H1 (cell line): ENCODE data around the gene DNAJB6. TPM values are rescaled to one million over a fixed set of nuclear protein-coding genes. Genes with fewer than 3 reads are reported as not detected.

Experiments
- CTCF ChIA-PET: fragments of 300-600 bp; sonication (Branson Sonifier 250); formaldehyde crosslinking; loops from one replicate; lab custom pipeline; 2021; ENCODE audit not compliant: partially characterized antibody; lab: Charles Lee
- POLR2A ChIA-PET: fragments of 300-600 bp; sonication (Branson Sonifier 250); formaldehyde crosslinking; loops from one replicate; lab custom pipeline; 2021; ENCODE audit warnings: inconsistent platforms; ENCODE audit not compliant: partially characterized antibody; lab: Charles Lee
- DNase-seq, 2 experiments: peaks; one replicate each; pipeline versions ENCODE4 v3.0.0 to v3.0.0-alpha.2; 2010 to 2022; ENCODE audit warnings: low spot score in 2 of 2, low read depth in 1 of 2, mixed read lengths in 1 of 2
- FAIRE-seq: peaks from 2 replicates; lab custom pipeline; 2011; peaks lifted over from hg19 to GRCh38; lab: Jason Lieb, UNC
- H2AFZ ChIP-seq: 2 replicates; pipeline ENCODE4 v1.8.1; 2012; ENCODE audit warnings: low read length, inconsistent platforms
- H2AK5ac ChIP-seq: 2 replicates; pipeline ENCODE4 v1.6.1; 2013; ENCODE audit warnings: low read depth, low read length
- H2BK120ac ChIP-seq: replicated peaks from 2 replicates; pipeline ENCODE3; 2013; ENCODE audit warnings: low read depth, low read length, inconsistent platforms
- H2BK12ac ChIP-seq: 2 replicates; pipeline ENCODE4 v1.6.1; 2013; ENCODE audit warnings: low read depth, low read length
- H2BK15ac ChIP-seq: 2 replicates; pipeline ENCODE4 v1.6.1; 2013; ENCODE audit warnings: low read length
- H2BK20ac ChIP-seq: 2 replicates; pipeline ENCODE4 v1.6.1; 2013; ENCODE audit warnings: low read length
- H2BK5ac ChIP-seq: 2 replicates; pipeline ENCODE4 v1.6.1; 2013; ENCODE audit warnings: low read depth, low read length
- H3K14ac ChIP-seq: 2 replicates; pipeline ENCODE4 v1.6.1; 2013; ENCODE audit warnings: inconsistent platforms; ENCODE audit not compliant: insufficient read length
- H3K18ac ChIP-seq: 2 replicates; pipeline ENCODE4 v1.6.1; 2013; ENCODE audit warnings: low read length; ENCODE audit errors: extremely low read depth
- H3K23ac ChIP-seq: 2 replicates; pipeline ENCODE4 v1.6.1; 2013; ENCODE audit warnings: inconsistent platforms; ENCODE audit not compliant: insufficient read length
- H3K23me2 ChIP-seq: 2 replicates; pipeline ENCODE4 v1.6.1; 2013; ENCODE audit warnings: low read depth, low read length
- H3K27ac ChIP-seq: 2 replicates; pipeline ENCODE4 v1.6.1; 2011; ENCODE audit warnings: low read depth, low read length, inconsistent platforms
- H3K27me3 ChIP-seq, 4 experiments: replicated peaks in 1 of 4; 1 replicate in 1 of 4; 2 replicates in 3 of 4; pipeline versions ENCODE4 v1.6.1 to v1.8.1; 2011 to 2013; ENCODE audit warnings: low read length in 3 of 4, mild to moderate bottlenecking in 3 of 4, inconsistent platforms in 2 of 4, mixed read lengths in 2 of 4, moderate library complexity in 1 of 4; ENCODE audit not compliant: control insufficient read depth in 3 of 4, insufficient read depth in 3 of 4; ENCODE audit errors: extremely low read depth in 1 of 4
- H3K36me3 ChIP-seq, 4 experiments: 2 replicates each; pipeline versions ENCODE4 v1.6.1 to v1.8.1; 2011 to 2013; ENCODE audit warnings: mild to moderate bottlenecking in 4 of 4, low read length in 3 of 4, moderate library complexity in 2 of 4, control low read depth in 1 of 4, inconsistent platforms in 1 of 4; ENCODE audit not compliant: insufficient read depth in 4 of 4, control insufficient read depth in 2 of 4
- H3K4ac ChIP-seq: replicated peaks from 2 replicates; pipeline ENCODE3; 2013; ENCODE audit warnings: low read length, low read depth, mixed read lengths, inconsistent platforms; ENCODE audit not compliant: insufficient read length
- H3K4me1 ChIP-seq, 4 experiments: replicated peaks in 1 of 4; 1 replicate in 1 of 4; 2 replicates in 3 of 4; pipeline versions ENCODE4 v1.6.1 to v1.8.1; 2011 to 2013; ENCODE audit warnings: low read length in 3 of 4, inconsistent platforms in 2 of 4, mixed read lengths in 1 of 4; ENCODE audit not compliant: insufficient read depth in 4 of 4, control insufficient read depth in 3 of 4
- H3K4me2 ChIP-seq, 2 experiments: 2 replicates each; pipeline versions ENCODE4 v1.6.1 to v1.8.1; 2011 to 2013; ENCODE audit warnings: low read depth in 2 of 2, low read length in 2 of 2, control low read depth in 1 of 2, inconsistent platforms in 1 of 2, mild to moderate bottlenecking in 1 of 2; ENCODE audit not compliant: insufficient read depth in 1 of 2
- H3K4me3 ChIP-seq, 4 experiments: fragments of 200-600, 300-600 bp in 1 of 4; sonication (generic), shearing (Covaris generic), sonication (Bioruptor Twin) in 1 of 4; 2 replicates each; pipeline versions ENCODE4 v1.5.1 to v1.8.1; 2011 to 2016; ENCODE audit warnings: low read length in 4 of 4, low read depth in 3 of 4, control low read depth in 2 of 4, inconsistent platforms in 2 of 4, mild to moderate bottlenecking in 2 of 4, mixed read lengths in 1 of 4, moderate library complexity in 1 of 4; ENCODE audit not compliant: insufficient read depth in 2 of 4; ENCODE audit errors: extremely low read depth in 1 of 4
- H3K56ac ChIP-seq: replicated peaks from 2 replicates; pipeline ENCODE3; 2013; ENCODE audit warnings: low read depth, mild to moderate bottlenecking, mixed read lengths, low read length, inconsistent platforms; ENCODE audit not compliant: insufficient read length
- H3K79me1 ChIP-seq: 2 replicates; pipeline ENCODE4 v1.6.1; 2013; ENCODE audit warnings: low read depth, low read length, control low read depth
- H3K79me2 ChIP-seq, 2 experiments: 2 replicates each; pipeline versions ENCODE4 v1.6.1 to v1.8.1; 2012 to 2013; ENCODE audit warnings: low read length in 2 of 2, mild to moderate bottlenecking in 2 of 2, inconsistent platforms in 1 of 2; ENCODE audit not compliant: insufficient read depth in 2 of 2, control insufficient read depth in 1 of 2
- H3K9ac ChIP-seq, 4 experiments: replicated peaks in 1 of 4; 1 replicate in 1 of 4; 2 replicates in 3 of 4; pipeline versions ENCODE4 v1.6.1 to v1.8.1; 2011 to 2013; ENCODE audit warnings: low read depth in 3 of 4, low read length in 3 of 4, control low read depth in 2 of 4, mild to moderate bottlenecking in 2 of 4, moderate library complexity in 2 of 4, inconsistent platforms in 1 of 4; ENCODE audit errors: extremely low read depth in 1 of 4
- H3K9me3 ChIP-seq, 2 experiments: 2 replicates each; pipeline versions ENCODE4 v1.6.1 to v1.8.1; 2012 to 2013; ENCODE audit warnings: mild to moderate bottlenecking in 2 of 2, moderate library complexity in 2 of 2, control low read depth in 1 of 2, inconsistent platforms in 1 of 2, low read depth in 1 of 2, low read length in 1 of 2, mixed read lengths in 1 of 2; ENCODE audit not compliant: insufficient read depth in 2 of 2
- H4K20me1 ChIP-seq, 2 experiments: replicated peaks in 1 of 2; 2 replicates each; pipeline versions ENCODE3 to v1.8.1; 2011 to 2013; ENCODE audit warnings: inconsistent platforms in 2 of 2, low read length in 2 of 2, mild to moderate bottlenecking in 1 of 2; ENCODE audit not compliant: insufficient read depth in 2 of 2, control insufficient read depth in 1 of 2
- H4K5ac ChIP-seq: 2 replicates; pipeline ENCODE4 v1.6.1; 2013; ENCODE audit warnings: low read length, low read depth, mixed read lengths, inconsistent platforms; ENCODE audit not compliant: insufficient read length
- H4K8ac ChIP-seq: 2 replicates; pipeline ENCODE4 v1.8.0; 2013; ENCODE audit warnings: mild to moderate bottlenecking, moderate library complexity, low read length, inconsistent platforms; ENCODE audit not compliant: insufficient read depth; ENCODE audit errors: extremely low read depth
- H4K91ac ChIP-seq: replicated peaks from 2 replicates; pipeline ENCODE3; 2013; ENCODE audit warnings: low read length, mixed read lengths, inconsistent platforms; ENCODE audit not compliant: insufficient read length
- POLR2AphosphoS5 ChIP-seq: IDR thresholded peaks from 2 replicates; pipeline ENCODE4 v1.6.1; 2011; ENCODE audit warnings: low read depth, low read length
- WGBS, 2 experiments: shearing (Covaris generic) in 1 of 2; methylation state at CpG; one replicate each; pipeline versions ENCODE4 v1.1.6 to v1.1.7; 2013 to 2015; ENCODE audit warnings: low lambda C conversion rate in 2 of 2, mixed read lengths in 2 of 2, inconsistent platforms in 1 of 2, low coverage in 1 of 2, missing lambda C conversion rate in 1 of 2; ENCODE audit not compliant: insufficient replicate concordance in 2 of 2, insufficient coverage in 1 of 2, insufficient read length in 1 of 2; ENCODE audit errors: extremely low coverage in 1 of 2, missing lambda C conversion rate in 1 of 2; 5-methylcytosine and 5-hydroxymethylcytosine counted together
- polyA plus RNA-seq, 7 experiments: library from polyadenylated mRNA; depleted of rRNA in 3 of 7; stranded (reverse) in 5 of 7; unstranded in 2 of 7; fragments of >200 nt in 5 of 7; fragments of 200-250 nt in 2 of 7; gene quantifications; 1 replicate in 5 of 7; 2 replicates in 1 of 7; 4 replicates in 1 of 7; pipeline versions ENCODE4 v1.2.1 to v1.2.3, GENCODE V29; 2011 to 2013; ENCODE audit warnings: missing spikeins in 2 of 7, mixed read lengths in 2 of 7
- total RNA-seq: library from RNA; stranded (reverse); fragmentation: NEBNext Ultra II Directional; extraction: Animal tissue kit (Norgen Biotek cat#: 25700); gene quantifications from 2 replicates; pipeline ENCODE4 v1.2.1, GENCODE V29; 2021

DNAJB6 gene
- total and polyA plus RNA-seq, 2 of the 8 experiments (the other 6 are each of a cell fraction or from before 2014, with no cell fraction given), result 166 to 295 TPM

GRCh38 chr7:157400171-157400860, 63.5 kb downstream of the DNAJB6 start:
- 89% methylated on average over 38 of the region's 38 CpGs; no CpG with 5 or more reads in 1 of the 2 experiments for WGBS, 2 experiments
- peaks cover 0 to 86% of the 10 kb centered on the region in 2 experiments; a peak in 2 of 4 replicates for H3K79me2 ChIP-seq
- H2AFZ ChIP-seq, result no peak overlapping the region
- H3K27me3 ChIP-seq, result no peaks in the 10 kb centered on the region
- no peak overlapping the region for H3K14ac ChIP-seq
- no peaks in the 10 kb centered on the region for H3K23me2 ChIP-seq
- no peak overlapping the region for H3K56ac ChIP-seq
- no peak overlapping the region for H2BK12ac ChIP-seq
- H4K5ac ChIP-seq, result no peak overlapping the region
- H2BK5ac ChIP-seq, result no peak overlapping the region
- H4K91ac ChIP-seq, result no peak overlapping the region
- ChIA-PET POLR2A (interaction anchor here (0.8 to 0.9 kb wide), 3 partner anchors 36 to 117 kb away, joined by 3 to 4 read pairs (median 3); no protein-coding TSS in a partner anchor), CTCF (interaction anchor here (1.1 to 1.7 kb wide), 5 partner anchors 10 to 128 kb away, joined by 3 to 12 read pairs (median 3); no protein-coding TSS in a partner anchor)
- peaks cover 23% of the 10 kb centered on the region; the same call in 1 of the 2 replicates for H3K79me1 ChIP-seq
- no peak overlapping the region for H3K27ac ChIP-seq
- H4K20me1 ChIP-seq, result peaks cover 12 to 36% of the 10 kb centered on the region in 2 experiments
- H3K4me3 ChIP-seq, result no peak overlapping the region
- H2BK120ac ChIP-seq, result no peak overlapping the region
- no peak overlapping the region for H2BK15ac ChIP-seq
- no peak for FAIRE-seq
- H3K4ac ChIP-seq, result no peak overlapping the region
- no peak for DNase-seq
- H3K4me1 ChIP-seq, result peaks cover 0 to 3% (median 3%) of the 10 kb centered on the region in 4 experiments; a peak in 3 of 7 replicates
- H3K9ac ChIP-seq, result no peak overlapping the region
- H4K8ac ChIP-seq, result peak overlapping the region; percentile 9
- H3K23ac ChIP-seq, result no peak overlapping the region
- no peak overlapping the region for H3K18ac ChIP-seq
- H2AK5ac ChIP-seq, result no peak overlapping the region
- H2BK20ac ChIP-seq, result no peak overlapping the region
- H3K9me3 ChIP-seq, result no peaks in the 10 kb centered on the region
- no peak overlapping the region for H3K4me2 ChIP-seq
- H3K36me3 ChIP-seq, result peaks cover 2 to 43% (median 18%) of the 10 kb centered on the region in 4 experiments
- TF ChIP-seq POLR2AphosphoS5, result 0 out of 2 replicates have a peak, but pooled peaks have one; percentile 28
